Panc1 (cell line): Measurements from ENCODE around the gene VPS51.

Source experiments
- POLR2AphosphoS5 ChIP-seq: IDR thresholded peaks from 2 replicates; pipeline ENCODE4 v1.6.1; 2012; ENCODE audit warnings: mild to moderate bottlenecking, low read depth, low read length, moderate library complexity
- SIN3A ChIP-seq: IDR thresholded peaks from 2 replicates; pipeline ENCODE4 v1.6.1; 2012; ENCODE audit warnings: low read depth, mild to moderate bottlenecking, low read length, moderate library complexity, borderline replicate concordance; ENCODE audit not compliant: insufficient read depth
- TCF7L2 ChIP-seq: IDR thresholded peaks from 2 replicates; pipeline ENCODE4 v1.6.1; 2011; ENCODE audit warnings: mild to moderate bottlenecking, low read depth, low read length, inconsistent platforms
- TF ChIP-seq, protein P1 (sequence below), 2 experiments: IDR thresholded peaks; 2 replicates each; pipeline ENCODE4 v1.6.1; 2011 to 2012; ENCODE audit warnings: low read depth in 2 of 2, control low read depth in 1 of 2, low read length in 1 of 2, mild to moderate bottlenecking in 1 of 2, moderate library complexity in 1 of 2; ENCODE audit not compliant: insufficient read depth in 1 of 2
- TF ChIP-seq, protein P2 (sequence below): fragments of 450-650 bp; IDR thresholded peaks from 2 replicates; pipeline ENCODE4 v1.5.1; 2017; ENCODE audit warnings: mild to moderate bottlenecking

- TF ChIP-seq, protein P1, sequence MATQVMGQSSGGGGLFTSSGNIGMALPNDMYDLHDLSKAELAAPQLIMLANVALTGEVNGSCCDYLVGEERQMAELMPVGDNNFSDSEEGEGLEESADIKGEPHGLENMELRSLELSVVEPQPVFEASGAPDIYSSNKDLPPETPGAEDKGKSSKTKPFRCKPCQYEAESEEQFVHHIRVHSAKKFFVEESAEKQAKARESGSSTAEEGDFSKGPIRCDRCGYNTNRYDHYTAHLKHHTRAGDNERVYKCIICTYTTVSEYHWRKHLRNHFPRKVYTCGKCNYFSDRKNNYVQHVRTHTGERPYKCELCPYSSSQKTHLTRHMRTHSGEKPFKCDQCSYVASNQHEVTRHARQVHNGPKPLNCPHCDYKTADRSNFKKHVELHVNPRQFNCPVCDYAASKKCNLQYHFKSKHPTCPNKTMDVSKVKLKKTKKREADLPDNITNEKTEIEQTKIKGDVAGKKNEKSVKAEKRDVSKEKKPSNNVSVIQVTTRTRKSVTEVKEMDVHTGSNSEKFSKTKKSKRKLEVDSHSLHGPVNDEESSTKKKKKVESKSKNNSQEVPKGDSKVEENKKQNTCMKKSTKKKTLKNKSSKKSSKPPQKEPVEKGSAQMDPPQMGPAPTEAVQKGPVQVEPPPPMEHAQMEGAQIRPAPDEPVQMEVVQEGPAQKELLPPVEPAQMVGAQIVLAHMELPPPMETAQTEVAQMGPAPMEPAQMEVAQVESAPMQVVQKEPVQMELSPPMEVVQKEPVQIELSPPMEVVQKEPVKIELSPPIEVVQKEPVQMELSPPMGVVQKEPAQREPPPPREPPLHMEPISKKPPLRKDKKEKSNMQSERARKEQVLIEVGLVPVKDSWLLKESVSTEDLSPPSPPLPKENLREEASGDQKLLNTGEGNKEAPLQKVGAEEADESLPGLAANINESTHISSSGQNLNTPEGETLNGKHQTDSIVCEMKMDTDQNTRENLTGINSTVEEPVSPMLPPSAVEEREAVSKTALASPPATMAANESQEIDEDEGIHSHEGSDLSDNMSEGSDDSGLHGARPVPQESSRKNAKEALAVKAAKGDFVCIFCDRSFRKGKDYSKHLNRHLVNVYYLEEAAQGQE (IDR thresholded peaks at IDR 0.05; ENCODE audit: insufficient read depth in 1 of 2, low read depth in 2 of 2, low read length in 1 of 2): no peak
- TF ChIP-seq, protein P2, sequence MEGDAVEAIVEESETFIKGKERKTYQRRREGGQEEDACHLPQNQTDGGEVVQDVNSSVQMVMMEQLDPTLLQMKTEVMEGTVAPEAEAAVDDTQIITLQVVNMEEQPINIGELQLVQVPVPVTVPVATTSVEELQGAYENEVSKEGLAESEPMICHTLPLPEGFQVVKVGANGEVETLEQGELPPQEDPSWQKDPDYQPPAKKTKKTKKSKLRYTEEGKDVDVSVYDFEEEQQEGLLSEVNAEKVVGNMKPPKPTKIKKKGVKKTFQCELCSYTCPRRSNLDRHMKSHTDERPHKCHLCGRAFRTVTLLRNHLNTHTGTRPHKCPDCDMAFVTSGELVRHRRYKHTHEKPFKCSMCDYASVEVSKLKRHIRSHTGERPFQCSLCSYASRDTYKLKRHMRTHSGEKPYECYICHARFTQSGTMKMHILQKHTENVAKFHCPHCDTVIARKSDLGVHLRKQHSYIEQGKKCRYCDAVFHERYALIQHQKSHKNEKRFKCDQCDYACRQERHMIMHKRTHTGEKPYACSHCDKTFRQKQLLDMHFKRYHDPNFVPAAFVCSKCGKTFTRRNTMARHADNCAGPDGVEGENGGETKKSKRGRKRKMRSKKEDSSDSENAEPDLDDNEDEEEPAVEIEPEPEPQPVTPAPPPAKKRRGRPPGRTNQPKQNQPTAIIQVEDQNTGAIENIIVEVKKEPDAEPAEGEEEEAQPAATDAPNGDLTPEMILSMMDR: no peak
- TF ChIP-seq TCF7L2: no peak
- TF ChIP-seq SIN3A: no peak
- TF ChIP-seq POLR2AphosphoS5: no peak
Observed at GRCh38 chr11:65066805-65067291, 29.2 kb upstream of the VPS51 start.
